NCI-H774 (cell line): ENCODE data around the gene CTBP2.

ENCODE experiments used
- DNase-seq: peaks from one replicate; lab custom pipeline; 2025; lab: John Stamatoyannopoulos, UW

The CTBP2 gene

DNA sequence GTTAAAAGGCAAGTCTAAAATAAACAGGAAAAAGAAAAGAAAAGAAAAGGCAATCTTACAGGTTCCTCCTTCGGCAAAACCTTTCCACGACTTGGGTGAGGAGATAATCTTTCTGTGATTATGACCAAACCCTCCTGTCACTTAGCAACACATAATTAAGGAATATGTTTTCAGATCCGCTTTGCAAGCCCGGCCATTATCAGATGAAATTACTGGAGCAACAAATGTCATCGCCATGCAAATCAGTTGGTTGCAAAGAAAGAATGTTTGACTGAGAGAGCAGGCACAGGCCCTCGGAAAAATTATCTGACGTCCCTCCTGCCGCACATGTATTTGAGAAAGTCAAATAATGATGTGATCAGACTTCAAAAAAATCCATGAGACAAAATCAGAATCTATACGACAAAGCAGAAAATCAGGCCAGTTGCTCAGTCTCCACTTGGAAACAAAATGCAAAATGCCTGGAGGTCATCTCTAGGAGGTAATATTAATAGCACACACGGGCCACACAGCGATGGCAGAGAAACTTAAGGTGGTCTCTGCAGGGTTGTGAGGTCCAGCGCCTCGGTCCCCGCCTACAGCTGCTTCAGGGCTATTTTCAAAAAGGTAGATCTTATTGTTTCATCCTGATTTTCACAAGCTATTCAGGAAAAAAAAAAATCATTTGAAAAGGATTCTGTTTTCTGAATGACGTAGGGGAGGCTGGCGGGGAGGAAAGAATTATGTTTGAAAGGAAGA lies 135.7 kb downstream of the CTBP2 start:
- no peak for DNase-seq

GRCh38 chr10:125023862-125024496 lies 136.4 kb downstream of the CTBP2 start:
- DNase-seq, result no peak

- DNase-seq, result no peak
These were observed 137.1 kb downstream of the CTBP2 start for GRCh38 chr10:125023255-125023654.

- DNase-seq, result no peak
These were observed 137.7 kb downstream of the CTBP2 start for GRCh38 chr10:125022671-125023070.

GRCh38 chr10:125021686-125022344 lies 138.5 kb downstream of the CTBP2 start:
- no peak for DNase-seq

DNA sequence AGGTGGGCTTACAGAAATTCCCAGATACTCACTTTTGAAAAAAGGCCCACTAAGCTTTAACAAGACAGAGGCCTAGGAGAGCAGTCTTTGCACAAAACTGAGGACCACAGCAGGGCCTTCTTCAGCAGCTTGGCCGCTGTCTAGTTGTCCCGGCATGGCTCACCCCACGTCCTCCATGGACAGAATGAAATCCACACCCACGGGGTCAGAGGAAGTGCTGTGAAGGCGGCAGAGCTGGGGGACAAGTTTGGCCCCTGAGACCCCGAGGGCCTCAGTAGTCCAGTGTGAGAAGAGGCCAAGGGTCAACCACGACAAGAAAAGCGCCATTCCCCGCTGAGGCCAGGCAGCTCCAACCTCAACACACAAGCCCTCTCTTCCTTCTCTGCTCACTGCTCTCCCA lies 139.5 kb downstream of the CTBP2 start:
- no peak for DNase-seq

DNA sequence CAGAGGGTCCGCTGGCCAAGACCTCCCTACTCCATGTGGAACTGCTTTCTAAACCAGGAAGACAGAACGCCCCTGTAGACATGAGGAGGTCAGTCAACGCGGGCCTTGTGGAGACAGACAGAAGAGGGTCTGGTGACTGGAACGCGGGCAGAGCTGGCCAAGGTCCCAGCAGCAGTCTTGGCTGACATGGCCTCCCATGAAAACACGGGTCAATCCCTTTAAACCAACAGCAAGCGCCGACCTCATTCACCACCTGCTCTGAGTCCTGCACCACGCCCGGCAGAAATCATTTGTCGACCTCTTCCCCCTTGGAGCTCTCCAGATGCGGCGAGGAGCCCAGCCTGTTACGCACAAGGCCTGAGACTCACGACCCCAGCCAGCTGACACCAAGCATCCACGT lies 140.0 kb downstream of the CTBP2 start:
- DNase-seq, result no peak

GRCh38 chr10:125018576-125019143 lies 141.7 kb downstream of the CTBP2 start:
- no peak for DNase-seq

- DNase-seq, result no peak
These were observed 142.6 kb downstream of the CTBP2 start for GRCh38 chr10:125017547-125018298.

DNA sequence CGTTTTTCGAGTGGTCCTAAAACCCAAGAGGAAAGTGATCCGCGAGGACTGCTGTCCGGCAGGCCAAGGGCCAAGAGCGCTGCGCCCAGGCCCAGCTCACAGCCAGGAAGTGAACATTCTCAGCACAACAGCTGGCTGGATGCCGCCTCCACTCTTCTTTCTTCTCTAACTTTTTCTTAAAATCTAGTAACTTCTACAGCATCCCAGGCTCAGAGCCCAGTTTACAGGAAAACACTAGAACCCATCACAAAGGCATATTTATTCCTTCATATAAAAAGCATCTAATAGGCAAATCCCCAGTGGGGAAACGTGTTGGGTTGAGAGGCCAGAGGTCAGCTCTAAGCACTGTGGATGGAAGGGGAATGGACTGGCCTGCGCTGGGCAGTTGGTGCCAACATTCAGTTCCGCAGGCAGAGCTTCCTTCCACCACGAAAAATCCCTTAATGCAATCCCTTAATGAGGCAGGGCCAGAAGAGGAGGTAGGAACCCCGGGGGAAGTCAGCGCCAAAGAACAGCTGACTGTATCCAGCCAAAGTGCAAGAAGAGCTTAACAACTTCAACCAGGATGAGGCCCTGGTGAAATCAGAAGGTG lies 143.7 kb downstream of the CTBP2 start:
- no peak for DNase-seq

GRCh38 chr10:125016123-125016522 lies 144.2 kb downstream of the CTBP2 start:
- DNase-seq, result no peak

DNA sequence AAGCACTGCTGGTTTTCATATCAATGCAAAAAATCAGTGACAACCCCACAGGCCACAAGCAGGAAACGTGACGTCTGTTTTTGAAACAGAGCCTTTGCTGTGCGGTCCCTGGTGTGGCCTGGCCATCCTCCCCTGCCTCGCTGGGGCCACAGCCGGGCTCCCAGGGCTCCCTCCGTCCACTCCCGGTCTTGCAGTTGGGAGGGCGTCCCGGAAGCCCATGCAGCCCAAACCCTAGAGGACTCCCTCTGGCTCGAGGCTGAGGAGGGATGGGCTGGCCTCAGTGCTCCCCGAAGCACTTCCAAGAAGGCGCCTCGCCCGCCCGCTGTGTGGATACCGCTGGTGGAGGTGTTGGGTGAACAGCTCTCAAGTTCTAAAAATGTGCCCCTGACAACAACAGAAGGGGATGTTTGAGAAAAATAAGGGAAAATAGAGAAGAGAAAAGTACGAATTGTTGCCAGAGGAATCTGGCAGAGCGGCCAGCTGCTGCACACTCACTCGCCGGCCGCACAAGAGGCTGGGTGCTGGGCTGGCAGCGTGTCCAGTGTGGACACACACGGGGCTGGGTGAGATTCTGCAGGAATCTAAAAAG lies 144.9 kb downstream of the CTBP2 start:
- DNase-seq, result no peak

GRCh38 chr10:125014836-125015355 lies 145.5 kb downstream of the CTBP2 start:
- DNase-seq, result no peak

GRCh38 chr10:125014086-125014830 lies 146.1 kb downstream of the CTBP2 start:
- no peak for DNase-seq

DNA sequence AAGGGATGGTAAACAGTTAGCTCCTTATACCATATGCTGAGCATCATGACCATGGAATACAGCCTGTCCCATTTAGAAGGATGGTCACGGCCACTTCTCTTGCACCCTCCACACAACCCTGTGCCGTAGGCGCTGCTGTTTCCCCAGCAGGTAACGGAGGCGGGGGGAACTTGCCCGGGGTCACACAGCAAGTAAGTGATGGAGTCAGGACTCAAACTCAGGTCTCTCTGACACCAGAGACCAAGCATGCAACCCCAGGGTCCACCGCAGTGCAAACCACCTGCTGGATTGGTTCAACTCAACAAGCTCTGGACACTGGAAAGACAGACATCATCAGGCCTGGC lies 146.9 kb downstream of the CTBP2 start:
- DNase-seq, result no peak

DNA sequence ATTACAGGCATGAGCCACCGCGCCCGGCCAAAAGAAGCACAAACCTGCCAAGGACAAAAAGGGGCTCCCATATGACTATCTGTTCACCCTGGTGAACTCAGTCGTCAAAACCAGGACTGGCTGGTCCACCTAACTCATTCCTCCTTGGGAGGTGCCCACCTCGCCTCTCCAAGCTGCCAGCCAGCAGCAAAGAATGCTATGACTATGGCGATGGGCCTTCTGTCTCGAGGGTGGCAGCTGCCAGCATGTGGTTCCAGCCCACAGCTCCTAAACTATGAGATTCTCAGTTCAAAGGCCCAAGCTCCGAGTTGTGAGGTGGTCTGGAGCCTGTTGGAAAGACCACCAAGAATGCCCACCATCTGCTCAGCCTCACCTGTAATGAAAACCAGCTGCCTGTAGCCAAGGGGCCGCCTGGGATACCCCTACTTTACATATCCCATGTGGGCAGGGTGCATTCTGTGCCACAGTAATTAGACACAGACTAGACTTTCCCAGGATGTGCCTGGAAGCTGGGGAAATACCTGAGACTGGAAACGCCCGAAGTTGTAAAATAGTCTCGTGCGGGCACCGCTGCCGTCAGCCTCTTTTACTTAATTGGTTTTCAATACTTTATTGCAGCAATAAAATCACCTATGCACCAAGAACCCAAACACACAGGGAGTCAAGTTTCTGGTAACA lies 147.4 kb downstream of the CTBP2 start:
- no peak for DNase-seq

GRCh38 chr10:125011926-125012705 lies 148.2 kb downstream of the CTBP2 start:
- DNase-seq, result no peak

DNA sequence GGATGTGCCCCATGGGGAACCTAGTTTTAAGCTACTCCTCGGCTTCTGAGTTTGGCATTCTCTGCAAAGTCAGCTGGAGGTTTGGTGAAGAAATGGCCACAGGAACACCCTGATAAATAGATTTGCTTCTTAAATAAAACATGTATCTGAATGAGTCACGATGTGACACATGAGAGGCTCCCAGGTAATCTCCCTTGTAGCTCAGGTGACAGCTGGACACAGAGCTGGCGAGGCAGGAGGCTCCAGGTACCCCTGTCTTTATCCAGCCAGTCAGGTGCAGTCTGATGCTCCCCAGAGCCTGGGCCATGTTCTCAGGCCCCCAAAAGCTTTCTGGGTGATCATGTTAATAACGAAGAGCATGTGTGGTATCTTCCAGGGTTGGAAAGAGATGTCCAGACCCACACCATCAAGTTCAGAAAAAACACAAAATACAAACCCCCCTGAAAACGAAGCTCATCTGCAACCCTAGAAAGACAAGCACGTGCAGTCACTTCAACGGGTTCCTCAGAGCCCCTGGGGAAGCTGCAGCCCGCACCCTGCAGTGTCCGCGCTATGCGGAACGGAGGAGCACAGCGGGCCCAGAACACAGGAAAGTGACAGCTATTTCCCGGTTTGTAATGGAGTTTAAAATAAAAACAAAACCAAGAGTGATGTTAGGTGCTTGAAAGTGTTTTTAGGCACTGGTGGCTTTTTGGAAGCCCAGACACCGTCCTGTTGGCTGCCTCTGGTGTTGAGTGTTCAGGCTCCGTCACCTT lies 149.0 kb downstream of the CTBP2 start:
- DNase-seq, result no peak
